ENCODE measurements around the gene GAS5. TPM values are rescaled to one million over a fixed set of nuclear protein-coding genes. Genes with fewer than 3 reads are reported as not detected.

GAS5 gene
- polyA plus RNA-seq, 1 of the 3 experiments (the other 2 are of a cell fraction): 961 TPM

DNA sequence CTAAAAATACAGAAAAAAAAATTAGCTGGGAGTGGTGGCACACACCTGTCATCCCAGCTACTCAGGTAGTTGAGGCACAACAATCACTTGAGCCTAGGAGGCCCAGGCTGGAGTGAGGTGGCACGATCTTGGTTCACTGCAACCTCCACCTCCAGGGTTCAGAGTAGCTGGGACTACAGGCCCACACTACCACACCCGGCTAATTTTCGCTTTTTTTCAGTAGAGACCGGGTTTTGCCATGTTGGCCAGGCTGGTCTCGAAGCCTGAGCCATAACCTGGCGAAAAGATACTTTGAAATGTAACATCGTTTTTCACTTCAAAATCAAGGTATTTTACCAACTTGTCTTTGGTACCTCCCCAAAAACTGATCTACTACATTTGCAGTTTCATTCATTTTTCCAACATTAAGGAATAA lies 6.1 kb downstream of the GAS5 start:
- Histone ChIP-seq H3K4me2 (no peak overlapping the region), H3K36me3 (replicated peaks in 1 of 2; ENCODE audit: control insufficient read depth in 1 of 2, insufficient read depth in 2 of 2, low read length in 1 of 2) (peaks cover 56 to 75% of the 10 kb centered on the region in 2 experiments), H4K20me1 (ENCODE audit: insufficient read depth) (peaks cover 44% of the 10 kb centered on the region), H3F3A (replicated peaks; ENCODE audit: insufficient read depth) (peaks cover 86% of the 10 kb centered on the region), H3K27me3 (ENCODE audit: insufficient read depth) (no peaks in the 10 kb centered on the region), H3K9me2 (no peaks in the 10 kb centered on the region), H3K9ac (no peak overlapping the region), H3K27ac (ENCODE audit: low read depth in 2 of 2, low read length in 1 of 2) (no peak overlapping the region), H3K79me2 (ENCODE audit: insufficient read depth) (peaks cover 20% of the 10 kb centered on the region), H3K4me3 (ENCODE audit: low read depth in 2 of 2, low read length in 1 of 2) (no peak overlapping the region), H2AFZ (ENCODE audit: low read depth) (no peak overlapping the region), H3K4me1 (ENCODE audit: control insufficient read depth in 1 of 2, insufficient read depth in 2 of 2, low read depth in 1 of 2, low read length in 1 of 2) (peaks cover 6 to 17% of the 10 kb centered on the region in 2 experiments; a peak in 3 of 4 replicates), H3K9me3 (no peaks in the 10 kb centered on the region)
- ChIA-PET POLR2A (interaction anchor here (1.1 to 1.5 kb wide), 2 partner anchors 10 to 16 kb away, joined by 5 read pairs; no protein-coding TSS in a partner anchor), CTCF (no interaction called here)
- 91% methylated on average over 7 of the region's 7 CpGs for WGBS (ENCODE audit: low lambda C conversion rate)
- no peak for DNase-seq
- TF ChIP-seq RCOR1 (IDR thresholded peaks at IDR 0.05; ENCODE audit: low read length): no peak
- peak; percentile 33 for TF ChIP-seq CHD2 (IDR thresholded peaks at IDR 0.05; ENCODE audit: low read length, partially characterized antibody)
- TF ChIP-seq, protein P1, sequence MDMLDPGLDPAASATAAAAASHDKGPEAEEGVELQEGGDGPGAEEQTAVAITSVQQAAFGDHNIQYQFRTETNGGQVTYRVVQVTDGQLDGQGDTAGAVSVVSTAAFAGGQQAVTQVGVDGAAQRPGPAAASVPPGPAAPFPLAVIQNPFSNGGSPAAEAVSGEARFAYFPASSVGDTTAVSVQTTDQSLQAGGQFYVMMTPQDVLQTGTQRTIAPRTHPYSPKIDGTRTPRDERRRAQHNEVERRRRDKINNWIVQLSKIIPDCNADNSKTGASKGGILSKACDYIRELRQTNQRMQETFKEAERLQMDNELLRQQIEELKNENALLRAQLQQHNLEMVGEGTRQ (IDR thresholded peaks at IDR 0.05; ENCODE audit: borderline replicate concordance, low read depth, low read length): no peak
- TF ChIP-seq NFIC (IDR thresholded peaks at IDR 0.05; ENCODE audit: borderline replicate concordance): no peak
- no peak for TF ChIP-seq REST (IDR thresholded peaks at IDR 0.05; ENCODE audit: low read depth, low read length)
- no peak for TF ChIP-seq ELF1 (IDR thresholded peaks at IDR 0.05)
- no peak for TF ChIP-seq GABPA (IDR thresholded peaks at IDR 0.05; ENCODE audit: low read depth)
- TF ChIP-seq POLR2AphosphoS5 (IDR thresholded peaks at IDR 0.05; ENCODE audit: low read depth, low read length): peak; percentile 67; the same call in 1 of the 2 replicates
- no peak for TF ChIP-seq FOSL2 (IDR thresholded peaks at IDR 0.05; ENCODE audit: borderline replicate concordance, low read depth)
- TF ChIP-seq MXI1 (IDR thresholded peaks at IDR 0.05; ENCODE audit: low read depth, low read length): no peak
- TF ChIP-seq SMC3 (IDR thresholded peaks at IDR 0.05; ENCODE audit: low read depth, low read length): no peak
- TF ChIP-seq RXRA (IDR thresholded peaks at IDR 0.05; ENCODE audit: borderline replicate concordance, low read depth): no peak
- TF ChIP-seq JUND (IDR thresholded peaks at IDR 0.05): peak; percentile 15; the same call in 1 of the 2 replicates
- no peak for TF ChIP-seq TAF1 (IDR thresholded peaks at IDR 0.05; ENCODE audit: borderline replicate concordance, low read depth, low read length)
- no peak for TF ChIP-seq GATA2 (CRISPR knock-in tag; IDR thresholded peaks at IDR 0.05)
- TF ChIP-seq EP300 (IDR thresholded peaks at IDR 0.05; ENCODE audit: borderline replicate concordance in 1 of 2, low read depth in 1 of 2, low read length in 1 of 2): no peak
- TF ChIP-seq TEAD4 (IDR thresholded peaks at IDR 0.05; ENCODE audit: borderline replicate concordance, insufficient read depth): no peak
- TF ChIP-seq, protein P2, sequence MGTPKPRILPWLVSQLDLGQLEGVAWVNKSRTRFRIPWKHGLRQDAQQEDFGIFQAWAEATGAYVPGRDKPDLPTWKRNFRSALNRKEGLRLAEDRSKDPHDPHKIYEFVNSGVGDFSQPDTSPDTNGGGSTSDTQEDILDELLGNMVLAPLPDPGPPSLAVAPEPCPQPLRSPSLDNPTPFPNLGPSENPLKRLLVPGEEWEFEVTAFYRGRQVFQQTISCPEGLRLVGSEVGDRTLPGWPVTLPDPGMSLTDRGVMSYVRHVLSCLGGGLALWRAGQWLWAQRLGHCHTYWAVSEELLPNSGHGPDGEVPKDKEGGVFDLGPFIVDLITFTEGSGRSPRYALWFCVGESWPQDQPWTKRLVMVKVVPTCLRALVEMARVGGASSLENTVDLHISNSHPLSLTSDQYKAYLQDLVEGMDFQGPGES (IDR thresholded peaks at IDR 0.05; ENCODE audit: low read depth, low read length): no peak
- no peak for TF ChIP-seq RFX5 (IDR thresholded peaks at IDR 0.05; ENCODE audit: low read length)
- no peak for TF ChIP-seq FOXJ3 (CRISPR knock-in tag; IDR thresholded peaks at IDR 0.05)
- TF ChIP-seq FOXM1 (IDR thresholded peaks at IDR 0.05; ENCODE audit: low read depth): no peak
- no peak for TF ChIP-seq ZBTB33 (IDR thresholded peaks at IDR 0.05; ENCODE audit: borderline replicate concordance, low read depth)
- no peak for TF ChIP-seq RAD21 (IDR thresholded peaks at IDR 0.05; ENCODE audit: low read length)
- TF ChIP-seq CTCF (IDR thresholded peaks at IDR 0.05): no peak
- TF ChIP-seq YY1 (IDR thresholded peaks at IDR 0.05; ENCODE audit: low read depth): no peak

Measured in SK-N-SH (cell line).